Activated T-cell treated with anti-CD3 and anti-CD28 coated beads for 48 hours (primary cell): ENCODE data around the gene TAF11L2.
"Not testable (repeated sequence)": the region's sequence is repeated elsewhere in the genome, so short reads cannot be mapped to it uniquely, and the experiment has no call there.

Source experiments
- DNase-seq: peaks from one replicate; pipeline ENCODE4 v3.0.0-alpha.2; 2020; ENCODE audit warnings: low read depth

The TAF11L2 gene

GRCh38 chr5:17526504-17526903 lies 28.5 kb downstream of the TAF11L2 start:
- DNase-seq: not testable (repeated sequence)

GRCh38 chr5:17528369-17528768 lies 30.3 kb downstream of the TAF11L2 start, which contains the start of gene TAF11L6:
TAF11L6 (plus strand) TSS chr5:17528669.
- not testable (repeated sequence) for DNase-seq
